Measurements from ENCODE around the gene WFDC6.

DNA sequence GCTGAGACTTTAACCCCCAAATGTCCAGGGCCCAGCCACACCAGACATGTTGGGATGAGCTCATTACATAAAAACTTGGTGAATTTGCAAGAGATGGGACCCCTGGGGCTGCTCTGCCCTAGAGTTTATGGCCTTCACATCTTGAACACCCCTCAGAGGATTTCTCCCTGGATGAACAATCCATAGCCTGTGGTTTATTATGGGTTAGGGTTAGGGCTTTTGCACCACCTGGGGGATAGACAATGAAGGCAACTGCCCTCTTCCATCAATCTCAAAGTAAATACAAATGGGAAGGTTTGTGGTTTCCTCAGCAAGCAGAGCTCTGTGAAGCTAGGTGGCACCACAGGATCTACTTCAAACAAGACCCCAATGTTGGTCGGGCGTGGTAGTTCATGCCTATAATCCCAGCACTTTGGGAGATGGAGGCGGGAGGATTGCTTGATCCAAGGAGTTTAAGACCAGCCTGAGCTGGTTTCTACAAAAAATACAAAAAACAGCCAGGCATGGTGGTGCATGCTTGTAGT is 41.2 kb downstream of the WFDC6 start:
- TF ChIP-seq POLR2A (IDR thresholded peaks at IDR 0.05) (no peak), EP300 (IDR thresholded peaks at IDR 0.05) (no peak), POLR2AphosphoS5 (IDR thresholded peaks at IDR 0.05) (no peak)
- TF ChIP-seq, protein P1, sequence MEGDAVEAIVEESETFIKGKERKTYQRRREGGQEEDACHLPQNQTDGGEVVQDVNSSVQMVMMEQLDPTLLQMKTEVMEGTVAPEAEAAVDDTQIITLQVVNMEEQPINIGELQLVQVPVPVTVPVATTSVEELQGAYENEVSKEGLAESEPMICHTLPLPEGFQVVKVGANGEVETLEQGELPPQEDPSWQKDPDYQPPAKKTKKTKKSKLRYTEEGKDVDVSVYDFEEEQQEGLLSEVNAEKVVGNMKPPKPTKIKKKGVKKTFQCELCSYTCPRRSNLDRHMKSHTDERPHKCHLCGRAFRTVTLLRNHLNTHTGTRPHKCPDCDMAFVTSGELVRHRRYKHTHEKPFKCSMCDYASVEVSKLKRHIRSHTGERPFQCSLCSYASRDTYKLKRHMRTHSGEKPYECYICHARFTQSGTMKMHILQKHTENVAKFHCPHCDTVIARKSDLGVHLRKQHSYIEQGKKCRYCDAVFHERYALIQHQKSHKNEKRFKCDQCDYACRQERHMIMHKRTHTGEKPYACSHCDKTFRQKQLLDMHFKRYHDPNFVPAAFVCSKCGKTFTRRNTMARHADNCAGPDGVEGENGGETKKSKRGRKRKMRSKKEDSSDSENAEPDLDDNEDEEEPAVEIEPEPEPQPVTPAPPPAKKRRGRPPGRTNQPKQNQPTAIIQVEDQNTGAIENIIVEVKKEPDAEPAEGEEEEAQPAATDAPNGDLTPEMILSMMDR (IDR thresholded peaks at IDR 0.05) = no peak
